Measurements from ENCODE around the gene LRRC1. TPM values are rescaled to one million over a fixed set of nuclear protein-coding genes. Genes with fewer than 3 reads are reported as not detected.

Gene LRRC1
- total RNA-seq, 1 donor from 2014 or later = 14.3 TPM

- Histone ChIP-seq H3K79me2 (ENCODE audit: insufficient read depth, low read length) (peaks cover 3% of the 10 kb centered on the region), H3K4me1 (ENCODE audit: insufficient read depth, low read length) (peaks cover 21% of the 10 kb centered on the region), H3K36me3 (ENCODE audit: insufficient read depth, low read length) (no peaks in the 10 kb centered on the region), H2AFZ (ENCODE audit: low read depth, low read length) (peak overlapping the region; percentile 72), H3K4me2 (ENCODE audit: low read length) (peak overlapping the region; percentile 93), H4K20me1 (ENCODE audit: insufficient read depth, low read length) (peaks cover 17% of the 10 kb centered on the region), H3K9ac (ENCODE audit: low read length) (peak overlapping the region; percentile 80), H3K4me3 (ENCODE audit: insufficient read depth, low read depth, low read length) (peak overlapping the region; percentile 83), H3K27me3 (ENCODE audit: insufficient read depth, low read length) (no peaks in the 10 kb centered on the region), H3K27ac (ENCODE audit: low read depth, low read length) (peak overlapping the region; percentile 71), H3K9me3 (ENCODE audit: insufficient read depth, low read depth, low read length) (no peaks in the 10 kb centered on the region)
- peak overlapping the region; percentile 92 for H3K27ac Mint-ChIP-seq (ENCODE audit: unreplicated experiment)
- no peaks in the 10 kb centered on the region for H3K36me3 Mint-ChIP-seq (ENCODE audit: low read depth, unreplicated experiment)
- DNase-seq (ENCODE audit: low read depth) = peak; percentile 87
- TF ChIP-seq, protein P1, sequence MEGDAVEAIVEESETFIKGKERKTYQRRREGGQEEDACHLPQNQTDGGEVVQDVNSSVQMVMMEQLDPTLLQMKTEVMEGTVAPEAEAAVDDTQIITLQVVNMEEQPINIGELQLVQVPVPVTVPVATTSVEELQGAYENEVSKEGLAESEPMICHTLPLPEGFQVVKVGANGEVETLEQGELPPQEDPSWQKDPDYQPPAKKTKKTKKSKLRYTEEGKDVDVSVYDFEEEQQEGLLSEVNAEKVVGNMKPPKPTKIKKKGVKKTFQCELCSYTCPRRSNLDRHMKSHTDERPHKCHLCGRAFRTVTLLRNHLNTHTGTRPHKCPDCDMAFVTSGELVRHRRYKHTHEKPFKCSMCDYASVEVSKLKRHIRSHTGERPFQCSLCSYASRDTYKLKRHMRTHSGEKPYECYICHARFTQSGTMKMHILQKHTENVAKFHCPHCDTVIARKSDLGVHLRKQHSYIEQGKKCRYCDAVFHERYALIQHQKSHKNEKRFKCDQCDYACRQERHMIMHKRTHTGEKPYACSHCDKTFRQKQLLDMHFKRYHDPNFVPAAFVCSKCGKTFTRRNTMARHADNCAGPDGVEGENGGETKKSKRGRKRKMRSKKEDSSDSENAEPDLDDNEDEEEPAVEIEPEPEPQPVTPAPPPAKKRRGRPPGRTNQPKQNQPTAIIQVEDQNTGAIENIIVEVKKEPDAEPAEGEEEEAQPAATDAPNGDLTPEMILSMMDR (IDR thresholded peaks at IDR 0.05; ENCODE audit: insufficient read depth, low read depth, low read length) = peak; percentile 9
- no peak for TF ChIP-seq EZH2 (IDR thresholded peaks at IDR 0.05; ENCODE audit: insufficient read depth, low read length)
- FAIRE-seq = no peak
- H3K27me3 Mint-ChIP-seq (ENCODE audit: low read depth, unreplicated experiment) = no peaks in the 10 kb centered on the region
- H3K4me3 Mint-ChIP-seq (ENCODE audit: unreplicated experiment) = peak overlapping the region; percentile 95
- H3K9me3 Mint-ChIP-seq (ENCODE audit: unreplicated experiment) = no peaks in the 10 kb centered on the region
- peaks cover 17% of the 10 kb centered on the region for H3K4me1 Mint-ChIP-seq (ENCODE audit: low read depth, unreplicated experiment)
Observed at GRCh38 chr6:53794137-53794719, 577 bp upstream of the LRRC1 start.

GRCh38 chr6:53795340-53795701 lies 516 bp downstream of the LRRC1 start:
- H3K27ac ChIP-seq (ENCODE audit: low read depth, low read length) = peak overlapping the region; percentile 10
- Mint-ChIP-seq H3K4me3 (ENCODE audit: unreplicated experiment) (peak overlapping the region; percentile 95), H3K9me3 (ENCODE audit: unreplicated experiment) (no peaks in the 10 kb centered on the region)

More at GRCh38 chr6:53795340-53795701, 516 bp downstream of the LRRC1 start:
- Mint-ChIP-seq H3K27me3 (ENCODE audit: low read depth, unreplicated experiment) (no peaks in the 10 kb centered on the region), H3K36me3 (ENCODE audit: low read depth, unreplicated experiment) (no peaks in the 10 kb centered on the region), H3K27ac (ENCODE audit: unreplicated experiment) (peak overlapping the region; percentile 43), H3K4me1 (ENCODE audit: low read depth, unreplicated experiment) (peaks cover 17% of the 10 kb centered on the region)
- no peak for DNase-seq (ENCODE audit: low read depth)
- Histone ChIP-seq H3K9ac (ENCODE audit: low read length) (peak overlapping the region; percentile 80), H3K9me3 (ENCODE audit: insufficient read depth, low read depth, low read length) (no peaks in the 10 kb centered on the region), H3K27me3 (ENCODE audit: insufficient read depth, low read length) (no peaks in the 10 kb centered on the region), H4K20me1 (ENCODE audit: insufficient read depth, low read length) (peaks cover 17% of the 10 kb centered on the region), H3K4me3 (ENCODE audit: insufficient read depth, low read depth, low read length) (peak overlapping the region; percentile 83), H3K4me2 (ENCODE audit: low read length) (peak overlapping the region; percentile 93), H3K4me1 (ENCODE audit: insufficient read depth, low read length) (peaks cover 21% of the 10 kb centered on the region), H2AFZ (ENCODE audit: low read depth, low read length) (peak overlapping the region; percentile 91), H3K79me2 (ENCODE audit: insufficient read depth, low read length) (peaks cover 3% of the 10 kb centered on the region), H3K36me3 (ENCODE audit: insufficient read depth, low read length) (no peaks in the 10 kb centered on the region)
- FAIRE-seq = no peak
- TF ChIP-seq, protein P1 (IDR thresholded peaks at IDR 0.05; ENCODE audit: insufficient read depth, low read depth, low read length) = no peak
- no peak for TF ChIP-seq EZH2 (IDR thresholded peaks at IDR 0.05; ENCODE audit: insufficient read depth, low read length)

Measured in astrocyte (in vitro differentiated cells and primary cell).